Bronchial smooth muscle cell (primary cell): ENCODE results near the gene FYTTD1. TPM values are rescaled to one million over a fixed set of nuclear protein-coding genes. Genes with fewer than 3 reads are reported as not detected.

Experiments used
- total RNA-seq: library from RNA; depleted of rRNA; stranded (reverse); fragments of >200 nt; gene quantifications from 2 replicates; pipeline ENCODE4 v1.2.1, GENCODE V29; 2014

Gene FYTTD1
- 21.8 and 26.3 TPM in 2 replicates for total RNA-seq

GRCh38 chr3:197749601-197750395 is at the start of gene FYTTD1:
Gene FYTTD1, plus strand, starts transcription at chr3:197749883. Its CDS starts 89 bp downstream, at chr3:197749972.

GRCh38 chr3:197736491-197737318 is 13.0 kb upstream of the FYTTD1 start, which contains the start of gene RUBCN:
Gene RUBCN, minus strand, starts transcription at chr3:197736904. Its CDS starts 185 bp downstream, at chr3:197736719.

GRCh38 chr3:197791113-197791891 is 41.6 kb downstream of the FYTTD1 start, which contains the start of gene LRCH3:
Gene LRCH3, plus strand, starts transcription at chr3:197791254. Its CDS starts 25 bp downstream, at chr3:197791279.

Other genes starting within 250 kb of the FYTTD1 start
- 1.4 and 2.0 TPM in 2 replicates for gene BDH1, start 193.9 kb upstream of the FYTTD1 start, total RNA-seq
- 4.3 and 4.4 TPM in 2 replicates for gene RUBCN, start 13.0 kb upstream of the FYTTD1 start, total RNA-seq
- 44.6 and 50.9 TPM in 2 replicates for gene LRCH3, start 41.4 kb downstream of the FYTTD1 start, total RNA-seq
- 448 and 644 TPM in 2 replicates for gene RPL35A, start 200.3 kb downstream of the FYTTD1 start, total RNA-seq
- 8.8 and 9.5 TPM in 2 replicates for gene LMLN, start 210.3 kb downstream of the FYTTD1 start, total RNA-seq